ENCODE data around the gene CIRBP. TPM values are rescaled to one million over a fixed set of nuclear protein-coding genes. Genes with fewer than 3 reads are reported as not detected.

The CIRBP gene
- total RNA-seq, 3 donors from 2014 or later (not counting 1 experiment from before 2014, with no cell fraction given) = 410 to 454 (median 440) TPM

DNA sequence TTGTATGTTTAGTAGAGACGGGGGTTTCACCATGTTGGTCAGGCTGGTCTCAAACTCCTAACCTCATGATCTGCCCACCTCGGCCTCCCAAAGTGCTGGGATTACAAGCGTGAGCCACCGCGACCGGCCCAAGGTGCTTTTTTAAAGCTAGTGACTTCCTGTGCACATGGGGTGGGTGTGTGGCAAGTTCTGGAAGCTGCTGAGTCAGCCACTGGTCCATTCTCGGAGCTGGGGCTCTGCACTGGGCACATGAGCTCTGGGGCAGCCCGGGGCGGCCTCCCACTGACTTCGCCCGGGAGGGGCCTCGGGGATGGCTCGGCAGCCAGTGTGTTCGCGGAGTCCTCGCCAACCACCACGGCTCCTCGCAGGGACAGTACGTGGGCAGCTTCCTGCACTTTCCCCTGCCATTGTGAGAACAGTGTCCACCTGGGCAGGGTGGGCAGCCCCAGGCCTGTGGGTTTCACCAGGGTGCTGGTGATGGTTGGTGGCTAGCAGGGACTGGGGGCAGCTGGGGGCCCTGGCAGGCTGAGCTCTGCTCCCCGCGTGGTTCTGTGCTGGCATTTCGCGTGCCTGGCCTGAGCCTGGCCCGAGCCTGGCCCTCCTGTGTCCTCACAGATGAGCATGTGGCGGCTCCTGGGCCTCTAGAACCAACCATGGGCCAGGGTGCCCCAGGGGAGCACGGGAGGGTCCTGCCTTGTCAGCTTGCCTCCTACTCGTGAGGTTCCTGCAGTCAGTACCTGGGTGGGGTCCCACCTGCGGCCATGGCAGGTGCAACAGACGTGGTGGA lies 43.5 kb upstream of the CIRBP start:
- Mint-ChIP-seq H3K27ac (no peak overlapping the region), H3K4me3 (no peak overlapping the region), H3K36me3 (no peaks in the 10 kb centered on the region), H3K27me3 (ENCODE audit: low read depth in 2 of 2) (no peaks in the 10 kb centered on the region), H3K4me1 (no peaks in the 10 kb centered on the region), H3K9me3 (no peaks in the 10 kb centered on the region)
- Histone ChIP-seq H3K27ac (ENCODE audit: low read length) (no peak overlapping the region), H3K27me3 (ENCODE audit: control insufficient read depth, insufficient read depth, low read length) (no peaks in the 10 kb centered on the region), H3K4me1 (ENCODE audit: control insufficient read depth, insufficient read depth, low read length) (no peaks in the 10 kb centered on the region), H3K36me3 (ENCODE audit: control insufficient read depth, insufficient read depth, low read length) (peaks cover 43% of the 10 kb centered on the region), H3K9me3 (ENCODE audit: control insufficient read depth, insufficient read depth, low read length) (no peaks in the 10 kb centered on the region), H3K4me3 (ENCODE audit: low read length) (no peak overlapping the region)
- intact Hi-C loops (cut with micrococcal nuclease) = no loop called here
- ATAC-seq (no peak), DNase-seq (no peak)
- 88% methylated on average over 28 of the region's 29 CpGs for WGBS (ENCODE audit: insufficient coverage)
- no peak for TF ChIP-seq CTCF (IDR thresholded peaks at IDR 0.05)

DNA sequence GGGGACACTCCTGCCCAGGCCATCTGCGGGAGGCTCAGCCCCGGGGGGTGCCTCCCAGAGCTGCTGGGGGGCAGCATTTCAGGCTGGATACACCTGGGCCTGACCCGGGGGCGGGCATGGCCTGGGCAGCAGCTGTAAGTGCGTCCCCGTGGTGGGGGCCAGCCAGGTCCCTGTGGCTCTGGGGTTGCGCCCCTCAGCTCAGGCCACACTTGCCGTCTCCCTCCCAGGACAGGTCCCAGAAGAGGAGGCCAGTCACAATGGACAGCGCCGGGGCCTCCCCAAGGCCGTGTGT lies 43.0 kb upstream of the CIRBP start:
- Mint-ChIP-seq H3K4me1 (no peaks in the 10 kb centered on the region), H3K36me3 (no peaks in the 10 kb centered on the region), H3K27ac (no peak overlapping the region), H3K4me3 (no peak overlapping the region), H3K27me3 (ENCODE audit: low read depth in 2 of 2) (no peaks in the 10 kb centered on the region), H3K9me3 (no peaks in the 10 kb centered on the region)
- H3K27ac ChIP-seq (ENCODE audit: low read length) = no peak overlapping the region
- H3K9me3 ChIP-seq (ENCODE audit: control insufficient read depth, insufficient read depth, low read length) = no peaks in the 10 kb centered on the region
- peaks cover 38% of the 10 kb centered on the region for H3K36me3 ChIP-seq (ENCODE audit: control insufficient read depth, insufficient read depth, low read length)
- WGBS (ENCODE audit: insufficient coverage) = 95% methylated on average over 11 of the region's 11 CpGs
- no peak for DNase-seq
- H3K4me1 ChIP-seq (ENCODE audit: control insufficient read depth, insufficient read depth, low read length) = no peaks in the 10 kb centered on the region
- no peaks in the 10 kb centered on the region for H3K27me3 ChIP-seq (ENCODE audit: control insufficient read depth, insufficient read depth, low read length)
- no peak overlapping the region for H3K4me3 ChIP-seq (ENCODE audit: low read length)
- no peak for TF ChIP-seq CTCF (IDR thresholded peaks at IDR 0.05)
- intact Hi-C loops (cut with micrococcal nuclease) = no loop called here
- no peak for ATAC-seq

GRCh38 chr19:1226522-1227303 lies 42.4 kb upstream of the CIRBP start:
- no peaks in the 10 kb centered on the region for H3K4me1 Mint-ChIP-seq
- ATAC-seq = no peak
- H3K4me3 Mint-ChIP-seq = no peak overlapping the region
- Histone ChIP-seq H3K4me3 (ENCODE audit: low read length) (no peak overlapping the region), H3K4me1 (ENCODE audit: control insufficient read depth, insufficient read depth, low read length) (no peaks in the 10 kb centered on the region), H3K36me3 (ENCODE audit: control insufficient read depth, insufficient read depth, low read length) (peaks cover 34% of the 10 kb centered on the region), H3K9me3 (ENCODE audit: control insufficient read depth, insufficient read depth, low read length) (no peaks in the 10 kb centered on the region), H3K27me3 (ENCODE audit: control insufficient read depth, insufficient read depth, low read length) (no peaks in the 10 kb centered on the region), H3K27ac (ENCODE audit: low read length) (no peak overlapping the region)
- no peak overlapping the region for H3K27ac Mint-ChIP-seq
- H3K27me3 Mint-ChIP-seq (ENCODE audit: low read depth in 2 of 2) = no peaks in the 10 kb centered on the region
- H3K36me3 Mint-ChIP-seq = no peaks in the 10 kb centered on the region
- DNase-seq = no peak
- H3K9me3 Mint-ChIP-seq = no peaks in the 10 kb centered on the region
- TF ChIP-seq CTCF (IDR thresholded peaks at IDR 0.05) = no peak
- 92% methylated on average over 50 of the region's 50 CpGs for WGBS (ENCODE audit: insufficient coverage)
- intact Hi-C loops (cut with micrococcal nuclease) = no loop called here
